ENCODE data around the gene ADH1B. TPM values are rescaled to one million over a fixed set of nuclear protein-coding genes. Genes with fewer than 3 reads are reported as not detected.

ADH1B gene
- total RNA-seq, 4 donors from 2014 or later: 3,428 to 6,526 (median 5,135) TPM

GRCh38 chr4:99315839-99316238 lies 5.4 kb downstream of the ADH1B start:
- TF ChIP-seq CTCF (IDR thresholded peaks at IDR 0.05; ENCODE audit: low read depth): no peak

- TF ChIP-seq CTCF (IDR thresholded peaks at IDR 0.05; ENCODE audit: low read depth): no peak
These were observed 7.0 kb downstream of the ADH1B start for GRCh38 chr4:99314211-99314610.

- TF ChIP-seq CTCF (IDR thresholded peaks at IDR 0.05; ENCODE audit: low read depth): no peak
These were observed 10.8 kb downstream of the ADH1B start for GRCh38 chr4:99310389-99310788.

DNA sequence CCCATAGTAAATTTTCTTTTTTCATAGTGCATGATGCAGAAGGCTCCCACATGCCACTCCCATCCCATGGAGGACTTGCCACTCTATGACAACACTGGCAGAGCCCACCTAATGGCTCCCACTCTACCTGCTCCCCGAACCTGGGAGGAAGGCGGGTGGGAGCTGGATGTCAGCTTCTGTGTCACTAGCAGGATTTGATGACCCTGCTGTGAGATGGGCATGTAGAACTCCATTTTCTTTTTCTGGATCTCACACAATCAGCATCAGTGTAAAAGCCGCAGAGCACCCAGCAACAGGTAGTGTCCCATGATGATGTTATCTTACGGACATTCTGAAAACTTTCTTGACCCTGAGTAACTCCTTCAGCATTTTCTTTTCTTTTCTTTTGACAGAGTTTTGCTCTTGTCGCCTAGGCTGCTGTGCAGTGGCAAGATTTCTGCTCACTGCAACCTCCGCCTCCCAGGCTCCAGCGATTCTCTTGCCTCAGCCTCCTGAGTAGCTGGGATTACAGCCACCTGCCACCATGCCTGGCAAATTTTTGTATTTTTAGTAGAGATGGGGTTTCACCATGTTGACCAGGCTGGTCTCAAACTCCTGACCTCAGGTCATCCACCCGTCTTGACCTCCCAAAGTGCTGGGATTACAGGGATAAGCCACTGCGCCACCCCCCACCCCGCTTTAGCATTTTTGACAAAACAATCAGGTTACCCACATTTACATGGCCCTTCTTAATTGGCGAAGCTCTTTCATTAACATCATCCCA lies 15.4 kb downstream of the ADH1B start:
- no peak for TF ChIP-seq CTCF (IDR thresholded peaks at IDR 0.05; ENCODE audit: low read depth)

- TF ChIP-seq CTCF (IDR thresholded peaks at IDR 0.05; ENCODE audit: low read depth): no peak
These were observed 19.6 kb downstream of the ADH1B start for GRCh38 chr4:99301376-99302164.

DNA sequence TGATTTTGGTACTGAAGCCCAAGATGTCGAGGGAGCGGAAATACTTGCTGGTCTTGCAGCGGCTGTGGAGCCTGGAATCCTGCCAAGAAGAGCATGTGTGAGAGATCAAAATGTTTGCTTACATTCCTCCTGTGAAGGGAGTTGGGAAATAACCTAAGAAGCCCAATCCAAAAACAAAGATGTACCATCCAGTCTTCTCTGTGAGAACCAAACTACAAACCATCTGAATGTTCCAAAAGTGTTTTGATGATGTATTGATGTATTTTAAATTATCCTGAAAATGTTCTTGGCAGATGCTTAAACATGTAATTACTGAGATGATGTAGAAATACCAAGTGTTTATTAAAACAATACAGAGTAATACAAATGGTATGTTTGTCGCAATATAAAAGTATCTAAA lies 20.3 kb downstream of the ADH1B start:
- TF ChIP-seq CTCF (IDR thresholded peaks at IDR 0.05; ENCODE audit: low read depth): no peak

GRCh38 chr4:99293357-99293756 lies 27.8 kb downstream of the ADH1B start:
- TF ChIP-seq CTCF (IDR thresholded peaks at IDR 0.05; ENCODE audit: low read depth): no peak
